Rectal smooth muscle tissue (tissue), 1 donor: ENCODE data around the gene NKIRAS2.

Experiments used
- H3K27ac ChIP-seq: one replicate; pipeline ENCODE4 v1.7.0; 2013; ENCODE audit warnings: low read depth, low read length, inconsistent platforms
- H3K27me3 ChIP-seq: one replicate; pipeline ENCODE4 v1.7.0; 2013; ENCODE audit warnings: low read length; ENCODE audit not compliant: control insufficient read depth, insufficient read depth
- H3K36me3 ChIP-seq: one replicate; pipeline ENCODE4 v1.7.0; 2013; ENCODE audit warnings: low read length; ENCODE audit not compliant: control insufficient read depth, insufficient read depth
- H3K4me1 ChIP-seq: one replicate; pipeline ENCODE4 v1.7.0; 2013; ENCODE audit warnings: low read length; ENCODE audit not compliant: control insufficient read depth, insufficient read depth
- H3K4me3 ChIP-seq: one replicate; pipeline ENCODE4 v1.7.0; 2013; ENCODE audit warnings: low read length
- H3K9ac ChIP-seq: one replicate; pipeline ENCODE4 v1.7.0; 2013; ENCODE audit warnings: low read length

NKIRAS2 gene

GRCh38 chr17:42039794-42040763 is 20.2 kb downstream of the NKIRAS2 start:
- no peaks in the 10 kb centered on the region for H3K4me1 ChIP-seq

GRCh38 chr17:42040818-42041217 is 20.9 kb downstream of the NKIRAS2 start:
- no peak overlapping the region for H3K4me3 ChIP-seq
- H3K27me3 ChIP-seq, result no peaks in the 10 kb centered on the region
- H3K4me1 ChIP-seq, result no peaks in the 10 kb centered on the region
- H3K9ac ChIP-seq, result no peak overlapping the region
- no peak overlapping the region for H3K27ac ChIP-seq
- no peaks in the 10 kb centered on the region for H3K36me3 ChIP-seq

More at GRCh38 chr17:42039794-42040763, 20.2 kb downstream of the NKIRAS2 start:
- no peak overlapping the region for H3K4me3 ChIP-seq
- H3K36me3 ChIP-seq, result no peaks in the 10 kb centered on the region
- H3K27ac ChIP-seq, result no peak overlapping the region
- H3K9ac ChIP-seq, result no peak overlapping the region
- no peaks in the 10 kb centered on the region for H3K27me3 ChIP-seq

- H3K36me3 ChIP-seq, result no peaks in the 10 kb centered on the region
- no peaks in the 10 kb centered on the region for H3K4me1 ChIP-seq
- H3K27me3 ChIP-seq, result no peaks in the 10 kb centered on the region
- no peak overlapping the region for H3K27ac ChIP-seq
- H3K9ac ChIP-seq, result no peak overlapping the region
- H3K4me3 ChIP-seq, result no peak overlapping the region
These were observed 21.7 kb downstream of the NKIRAS2 start for GRCh38 chr17:42041619-42042018.

- H3K4me1 ChIP-seq, result no peaks in the 10 kb centered on the region
- no peak overlapping the region for H3K4me3 ChIP-seq
- no peaks in the 10 kb centered on the region for H3K36me3 ChIP-seq
- H3K9ac ChIP-seq, result no peak overlapping the region
- H3K27me3 ChIP-seq, result no peaks in the 10 kb centered on the region
- H3K27ac ChIP-seq, result no peak overlapping the region
These were observed 22.9 kb downstream of the NKIRAS2 start for GRCh38 chr17:42042598-42043319.

DNA sequence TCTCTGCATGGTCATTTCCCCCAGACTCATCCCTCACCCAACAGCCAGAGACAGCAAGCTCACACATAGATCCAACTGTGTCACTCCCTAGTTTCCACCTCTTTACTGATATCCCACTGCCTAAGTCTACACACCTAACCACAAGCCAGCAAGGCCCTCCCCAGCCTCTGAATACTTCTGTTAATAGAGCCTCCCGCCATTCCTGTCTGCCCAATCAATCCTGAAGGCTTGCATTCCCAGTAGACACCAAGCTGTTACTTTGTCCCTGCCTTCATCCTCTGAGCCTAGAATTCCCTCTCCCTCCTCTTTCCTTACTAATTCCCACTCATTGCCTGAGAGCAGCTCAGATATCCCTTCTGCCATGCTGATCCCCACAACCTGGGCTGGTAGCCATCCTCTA is 25.8 kb downstream of the NKIRAS2 start:
- H3K4me1 ChIP-seq, result peaks cover 3% of the 10 kb centered on the region
- no peak overlapping the region for H3K9ac ChIP-seq
- H3K27me3 ChIP-seq, result no peaks in the 10 kb centered on the region
- H3K36me3 ChIP-seq, result no peaks in the 10 kb centered on the region
- H3K27ac ChIP-seq, result no peak overlapping the region
- no peak overlapping the region for H3K4me3 ChIP-seq

DNA sequence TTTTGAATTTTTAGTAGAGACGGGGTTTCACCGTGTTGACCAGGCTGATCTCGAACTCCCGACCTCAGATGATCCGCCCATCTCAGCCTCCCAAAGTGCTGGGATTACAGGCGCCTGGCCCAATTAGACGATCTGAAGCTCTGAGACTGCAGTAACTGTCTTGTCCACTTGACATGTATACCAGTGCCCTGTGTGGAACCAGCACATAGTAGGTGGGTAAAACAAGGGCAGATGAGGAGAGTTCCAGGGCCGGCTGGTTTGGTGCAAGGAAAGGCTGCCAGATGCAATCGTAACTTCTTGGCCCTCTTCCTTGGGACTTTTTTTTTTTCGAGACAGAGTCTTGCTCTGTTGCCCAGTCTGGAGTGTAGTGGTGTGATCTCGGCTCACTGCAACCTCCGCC is 27.5 kb downstream of the NKIRAS2 start:
- Histone ChIP-seq H3K4me3 (no peak overlapping the region), H3K27ac (no peak overlapping the region), H3K9ac (no peak overlapping the region), H3K27me3 (no peaks in the 10 kb centered on the region), H3K36me3 (no peaks in the 10 kb centered on the region), H3K4me1 (peaks cover 3% of the 10 kb centered on the region)

GRCh38 chr17:42049834-42050392 is 30.0 kb downstream of the NKIRAS2 start:
- H3K36me3 ChIP-seq, result no peaks in the 10 kb centered on the region
- peak overlapping the region; percentile 54 for H3K4me3 ChIP-seq
- peaks cover 4% of the 10 kb centered on the region for H3K27me3 ChIP-seq
- H3K27ac ChIP-seq, result no peak overlapping the region
- peaks cover 3% of the 10 kb centered on the region for H3K4me1 ChIP-seq
- H3K9ac ChIP-seq, result peak overlapping the region; percentile 41

- H3K9ac ChIP-seq, result peak within 1 kb of the TSS; percentile 41
- peak within 1 kb of the TSS; percentile 54 for H3K4me3 ChIP-seq
- peaks cover 3% of the 10 kb centered on the region for H3K4me1 ChIP-seq
- no peaks in the 10 kb centered on the region for H3K36me3 ChIP-seq
- no peak within 1 kb of the TSS for H3K27ac ChIP-seq
- H3K27me3 ChIP-seq, result peaks cover 8% of the 10 kb centered on the region
These were observed 30.6 kb downstream of the NKIRAS2 start, which contains the start of gene C17orf113 for GRCh38 chr17:42050393-42051012. C17orf113 (minus strand) TSS chr17:42050601; CDS start chr17:42043376, 7,225 bp downstream.

GRCh38 chr17:42051013-42051400 is 31.1 kb downstream of the NKIRAS2 start:
- Histone ChIP-seq H3K27me3 (peaks cover 8% of the 10 kb centered on the region), H3K27ac (no peak overlapping the region), H3K36me3 (no peaks in the 10 kb centered on the region), H3K9ac (no peak overlapping the region), H3K4me1 (peaks cover 3% of the 10 kb centered on the region), H3K4me3 (peak overlapping the region; percentile 53)

DNA sequence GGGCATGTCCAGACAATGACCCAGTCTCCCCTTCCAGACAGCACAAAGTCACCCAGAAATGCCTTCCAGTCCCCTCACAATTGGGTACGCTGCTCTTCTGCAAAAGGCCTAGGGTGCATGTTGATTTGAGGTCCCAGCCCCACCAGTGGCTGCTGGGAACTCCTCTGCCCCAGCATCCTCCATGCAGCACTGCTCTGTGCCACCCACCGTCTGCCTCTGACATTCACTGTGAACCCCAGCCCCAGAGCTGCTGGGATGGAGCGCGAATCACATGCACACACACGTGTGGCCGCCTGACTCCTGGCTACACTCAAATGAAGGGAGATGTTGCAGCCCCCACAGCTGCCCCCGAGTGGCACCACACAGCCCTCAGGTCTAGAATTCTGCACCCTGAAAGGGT is 31.8 kb downstream of the NKIRAS2 start:
- H3K4me3 ChIP-seq, result no peak overlapping the region

GRCh38 chr17:42052346-42052877 is 32.5 kb downstream of the NKIRAS2 start:
- peaks cover 3% of the 10 kb centered on the region for H3K4me1 ChIP-seq
- H3K36me3 ChIP-seq, result no peaks in the 10 kb centered on the region
- no peak overlapping the region for H3K27ac ChIP-seq
- no peak overlapping the region for H3K9ac ChIP-seq
- H3K27me3 ChIP-seq, result peaks cover 8% of the 10 kb centered on the region
- no peak overlapping the region for H3K4me3 ChIP-seq

More for the DNA sequence above, 31.8 kb downstream of the NKIRAS2 start:
- H3K4me1 ChIP-seq, result peaks cover 3% of the 10 kb centered on the region
- H3K27me3 ChIP-seq, result peaks cover 8% of the 10 kb centered on the region
- no peaks in the 10 kb centered on the region for H3K36me3 ChIP-seq
- H3K9ac ChIP-seq, result no peak overlapping the region
- no peak overlapping the region for H3K27ac ChIP-seq
